CD14-positive monocyte (primary cell): Measurements from ENCODE around the gene C19orf25. TPM values are rescaled to one million over a fixed set of nuclear protein-coding genes. Genes with fewer than 3 reads are reported as not detected.

ENCODE experiments used
- DNase-seq, 3 donors: peaks; one replicate each; pipeline ENCODE4 v3.0.0-alpha.2; 2011 to 2022
- H2AFZ ChIP-seq: 2 replicates; pipeline ENCODE4 v1.6.0; 2012; ENCODE audit warnings: mild to moderate bottlenecking, low read depth, low read length, inconsistent platforms; ENCODE audit not compliant: insufficient read depth, poor library complexity, severe bottlenecking
- H3K27ac ChIP-seq, 2 donors: 1 replicate in 1 of 2; 2 replicates in 1 of 2; pipeline ENCODE4 v1.5.1; 2012 to 2013; ENCODE audit warnings: low read length in 2 of 2, control low read depth in 1 of 2, inconsistent platforms in 1 of 2, low read depth in 1 of 2, mild to moderate bottlenecking in 1 of 2
- H3K27me3 ChIP-seq, 2 donors: one replicate each; pipeline versions ENCODE4 v1.6.0 to v1.6.1; 2011 to 2013; ENCODE audit warnings: low read length in 2 of 2; ENCODE audit not compliant: control insufficient read depth in 2 of 2, insufficient read depth in 2 of 2
- H3K36me3 ChIP-seq, 2 donors: replicated peaks in 1 of 2; 1 replicate in 1 of 2; 2 replicates in 1 of 2; pipeline versions ENCODE4 v1.5.1 to v1.6.1; 2012 to 2013; ENCODE audit warnings: low read length in 2 of 2, control low read depth in 1 of 2, inconsistent platforms in 1 of 2, mild to moderate bottlenecking in 1 of 2; ENCODE audit not compliant: insufficient read depth in 2 of 2, control insufficient read depth in 1 of 2
- H3K4me1 ChIP-seq, 2 donors: 1 replicate in 1 of 2; 2 replicates in 1 of 2; pipeline versions ENCODE4 v1.5.1 to v1.6.1; 2012 to 2013; ENCODE audit warnings: low read length in 2 of 2, control low read depth in 1 of 2, inconsistent platforms in 1 of 2, mild to moderate bottlenecking in 1 of 2, moderate library complexity in 1 of 2; ENCODE audit not compliant: insufficient read depth in 2 of 2, control insufficient read depth in 1 of 2
- H3K4me2 ChIP-seq: replicated peaks from 2 replicates; pipeline ENCODE3; 2012; ENCODE audit warnings: low read length, moderate library complexity, mild to moderate bottlenecking; ENCODE audit not compliant: poor library complexity, severe bottlenecking; ENCODE audit errors: extremely low read depth
- H3K4me3 ChIP-seq, 3 experiments: fragments of 200-600 bp in 1 of 3; sonication (generic) in 1 of 3; replicated peaks in 1 of 3; 1 replicate in 2 of 3; 2 replicates in 1 of 3; pipeline ENCODE4 v1.5.1; 2011 to 2013; ENCODE audit warnings: low read length in 3 of 3, mild to moderate bottlenecking in 3 of 3, control low read depth in 2 of 3, low read depth in 2 of 3, inconsistent platforms in 1 of 3, moderate library complexity in 1 of 3
- H3K79me2 ChIP-seq: 2 replicates; pipeline ENCODE4 v1.6.0; 2012; ENCODE audit warnings: mild to moderate bottlenecking, control low read depth, inconsistent platforms, low read length, moderate library complexity; ENCODE audit not compliant: insufficient read depth
- H3K9ac ChIP-seq: 2 replicates; pipeline ENCODE4 v1.6.0; 2017; ENCODE audit warnings: low read length, mild to moderate bottlenecking; ENCODE audit not compliant: insufficient read depth, poor library complexity, severe bottlenecking
- H3K9me3 ChIP-seq, 2 donors: replicated peaks in 1 of 2; 1 replicate in 1 of 2; 2 replicates in 1 of 2; pipeline versions ENCODE4 v1.5.1 to v1.6.1; 2012 to 2013; ENCODE audit warnings: low read length in 2 of 2, control low read depth in 1 of 2; ENCODE audit not compliant: control insufficient read depth in 1 of 2, insufficient read depth in 1 of 2
- H4K20me1 ChIP-seq: 2 replicates; pipeline ENCODE4 v1.6.0; 2012; ENCODE audit warnings: mild to moderate bottlenecking, low read length, control low read depth, moderate library complexity; ENCODE audit not compliant: insufficient read depth
- H3K27ac Mint-ChIP-seq, 7 donors: one replicate each; pipeline ENCODE4 v1.8.0; 2020; ENCODE audit warnings: mild to moderate bottlenecking in 7 of 7, mixed read lengths in 7 of 7, moderate library complexity in 6 of 7, inconsistent platforms in 2 of 7
- H3K27me3 Mint-ChIP-seq, 3 donors: one replicate each; pipeline ENCODE4 v1.8.0; 2021 to 2022; ENCODE audit warnings: low read depth in 3 of 3, mild to moderate bottlenecking in 3 of 3, mixed read lengths in 3 of 3, moderate library complexity in 3 of 3, inconsistent platforms in 1 of 3
- H3K36me3 Mint-ChIP-seq, 2 donors: one replicate each; pipeline ENCODE4 v1.8.0; 2020; ENCODE audit warnings: mixed read lengths in 2 of 2, inconsistent platforms in 1 of 2, mild to moderate bottlenecking in 1 of 2
- H3K4me1 Mint-ChIP-seq: one replicate; pipeline ENCODE4 v1.8.0; 2020; ENCODE audit warnings: mild to moderate bottlenecking, mixed read lengths
- H3K4me3 Mint-ChIP-seq, 2 donors: one replicate each; pipeline ENCODE4 v1.8.0; 2020; ENCODE audit warnings: mild to moderate bottlenecking in 2 of 2, mixed read lengths in 2 of 2, moderate library complexity in 1 of 2
- H3K9me3 Mint-ChIP-seq, 7 donors: one replicate each; pipeline ENCODE4 v1.8.0; 2020 to 2022; ENCODE audit warnings: mixed read lengths in 7 of 7, mild to moderate bottlenecking in 6 of 7, moderate library complexity in 6 of 7, inconsistent platforms in 2 of 7
- WGBS: methylation state at CpG from one replicate; pipeline ENCODE4 v1.1.5; 2013; ENCODE audit warnings: missing lambda C conversion rate; ENCODE audit not compliant: insufficient coverage; 5-methylcytosine and 5-hydroxymethylcytosine counted together
- intact Hi-C, 2 donors: fragments of 100-400 bp; cut with micrococcal nuclease; formaldehyde crosslinking; loops; one replicate each; pipeline versions ENCODE4 v1.15.0 to v1.15.1; 2023
- polyA plus RNA-seq, 3 donors: library from polyadenylated mRNA; depleted of rRNA in 1 of 3; unstranded in 2 of 3; stranded (reverse) in 1 of 3; fragments of 300-500 nt in 2 of 3; fragments of >200 nt in 1 of 3; fragmentation: Illumina TruSeq in 2 of 3; gene quantifications; 1 replicate in 2 of 3; 2 replicates in 1 of 3; pipeline ENCODE4 v1.2.3, GENCODE V29; 2012 to 2021
- TF ChIP-seq, protein P1 (sequence below): fragments of 200-600 bp; IDR thresholded peaks from one replicate; pipeline ENCODE4 v1.8.0; 2022; ENCODE audit warnings: antibody characterized with exemption, mild to moderate bottlenecking

C19orf25 gene
- polyA plus RNA-seq, 3 donors = 18.2 to 20.9 (median 19.9) TPM

DNA sequence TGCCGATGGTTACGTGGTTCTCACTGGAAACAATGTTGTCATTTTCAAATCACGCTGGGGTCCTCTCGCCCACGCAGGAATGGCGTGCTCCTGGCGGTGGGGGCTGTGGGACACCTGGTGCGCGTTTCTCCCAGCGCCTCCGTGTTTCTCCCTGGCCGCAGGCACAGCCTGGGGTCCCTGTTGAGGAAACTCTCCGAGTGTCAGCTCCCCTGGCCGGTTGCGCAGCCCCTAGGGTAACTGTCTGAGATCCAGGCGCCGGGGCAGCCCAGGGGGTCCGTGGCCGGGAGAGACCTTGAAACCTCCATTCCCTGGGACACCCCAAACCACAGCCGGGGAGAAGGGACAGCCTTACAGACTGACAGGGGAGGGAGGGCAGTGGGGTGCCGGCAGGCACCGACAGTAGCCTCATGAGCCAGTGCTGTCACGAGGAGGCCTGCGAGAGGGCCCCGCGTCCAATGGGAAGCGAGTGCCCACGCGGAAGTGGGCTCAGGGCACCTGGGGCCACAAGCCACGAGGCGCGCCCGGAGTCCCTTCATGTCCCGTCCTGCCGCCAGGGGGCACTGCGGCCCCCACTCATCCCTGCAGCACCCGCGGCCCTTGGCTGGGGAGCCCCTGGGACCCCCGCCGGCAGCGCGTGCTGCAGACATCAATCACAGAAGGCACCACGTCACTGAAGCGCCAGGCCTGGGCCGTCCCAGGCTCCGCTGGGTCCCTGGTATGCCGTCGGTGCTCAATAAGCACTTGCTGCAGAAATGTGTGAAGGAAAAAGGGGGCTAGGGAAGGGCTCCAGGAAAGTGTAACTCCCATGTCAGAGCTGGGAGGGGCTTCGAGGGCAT, 24.3 kb upstream of the C19orf25 start:
- peak overlapping the region; percentile 12 for H3K4me2 ChIP-seq
- no peak overlapping the region for H3K27ac ChIP-seq
- H3K27me3 ChIP-seq = peaks cover 3 to 21% of the 10 kb centered on the region in 2 donors
- H2AFZ ChIP-seq = peak overlapping the region; percentile 21
- intact Hi-C loops = no loop called here
- no peak overlapping the region for H3K4me3 ChIP-seq
- H3K36me3 Mint-ChIP-seq = no peaks in the 10 kb centered on the region
- peaks cover 8 to 11% of the 10 kb centered on the region in 2 donors for H3K4me1 ChIP-seq
- no peak overlapping the region for H3K9ac ChIP-seq
- peak; percentile 32 to 64 (median 37) for DNase-seq
- H3K79me2 ChIP-seq = no peaks in the 10 kb centered on the region
- TF ChIP-seq, protein P1, sequence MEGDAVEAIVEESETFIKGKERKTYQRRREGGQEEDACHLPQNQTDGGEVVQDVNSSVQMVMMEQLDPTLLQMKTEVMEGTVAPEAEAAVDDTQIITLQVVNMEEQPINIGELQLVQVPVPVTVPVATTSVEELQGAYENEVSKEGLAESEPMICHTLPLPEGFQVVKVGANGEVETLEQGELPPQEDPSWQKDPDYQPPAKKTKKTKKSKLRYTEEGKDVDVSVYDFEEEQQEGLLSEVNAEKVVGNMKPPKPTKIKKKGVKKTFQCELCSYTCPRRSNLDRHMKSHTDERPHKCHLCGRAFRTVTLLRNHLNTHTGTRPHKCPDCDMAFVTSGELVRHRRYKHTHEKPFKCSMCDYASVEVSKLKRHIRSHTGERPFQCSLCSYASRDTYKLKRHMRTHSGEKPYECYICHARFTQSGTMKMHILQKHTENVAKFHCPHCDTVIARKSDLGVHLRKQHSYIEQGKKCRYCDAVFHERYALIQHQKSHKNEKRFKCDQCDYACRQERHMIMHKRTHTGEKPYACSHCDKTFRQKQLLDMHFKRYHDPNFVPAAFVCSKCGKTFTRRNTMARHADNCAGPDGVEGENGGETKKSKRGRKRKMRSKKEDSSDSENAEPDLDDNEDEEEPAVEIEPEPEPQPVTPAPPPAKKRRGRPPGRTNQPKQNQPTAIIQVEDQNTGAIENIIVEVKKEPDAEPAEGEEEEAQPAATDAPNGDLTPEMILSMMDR = peak; percentile 92
- H3K27ac Mint-ChIP-seq = no peak overlapping the region
- H3K4me1 Mint-ChIP-seq = peaks cover 5% of the 10 kb centered on the region
- H3K9me3 Mint-ChIP-seq = peaks cover 9 to 36% (median 24%) of the 10 kb centered on the region in 7 donors
- H3K27me3 Mint-ChIP-seq = peaks cover 27 to 49% (median 41%) of the 10 kb centered on the region in 3 donors
- no peaks in the 10 kb centered on the region for H4K20me1 ChIP-seq
- peaks cover 4 to 25% of the 10 kb centered on the region in 2 donors for H3K9me3 ChIP-seq
- H3K4me3 Mint-ChIP-seq = peak overlapping the region in 1 of 2 donors; percentile 48
- no peaks in the 10 kb centered on the region for H3K36me3 ChIP-seq
- WGBS = 10% methylated on average over 47 of the region's 49 CpGs

DNA sequence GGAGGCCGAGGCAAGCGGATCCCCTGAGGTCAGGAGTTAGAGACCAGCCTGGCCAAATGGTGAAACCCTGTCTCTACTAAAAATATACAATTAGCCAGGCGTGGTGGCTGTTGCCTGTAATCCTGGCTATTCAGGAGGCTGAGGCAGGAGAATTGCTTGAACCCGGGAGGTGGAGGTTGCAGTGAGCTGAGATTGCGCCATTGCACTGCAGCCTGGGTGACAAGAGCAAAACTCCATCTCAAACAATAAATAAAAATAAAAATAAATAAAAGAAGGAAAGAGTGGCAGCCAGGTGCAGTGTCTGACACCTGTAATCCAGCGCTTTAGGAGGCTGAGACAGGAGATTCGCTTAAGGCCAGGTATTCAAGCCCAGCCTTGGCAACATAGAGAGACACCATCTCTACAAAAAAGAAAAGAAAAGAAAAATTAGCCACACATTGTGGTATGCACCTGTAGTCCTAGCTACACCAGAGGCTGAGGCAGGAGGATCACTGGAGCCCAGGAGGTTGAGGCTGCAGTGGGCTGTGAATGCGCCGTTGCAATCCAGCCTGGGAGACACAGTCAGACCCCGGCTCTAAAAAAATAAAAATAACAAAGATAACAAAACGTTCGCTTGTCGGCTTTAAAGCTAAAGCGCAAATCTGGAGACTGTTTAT, 23.5 kb upstream of the C19orf25 start:
- Histone ChIP-seq H3K36me3 (no peaks in the 10 kb centered on the region), H3K9ac (no peak overlapping the region), H4K20me1 (no peaks in the 10 kb centered on the region), H3K4me2 (no peak overlapping the region), H2AFZ (no peak overlapping the region), H3K27me3 (peaks cover 3 to 21% of the 10 kb centered on the region in 2 donors), H3K9me3 (peaks cover 4 to 20% of the 10 kb centered on the region in 2 donors), H3K27ac (no peak overlapping the region), H3K4me1 (peaks cover 3% of the 10 kb centered on the region in 2 donors), H3K79me2 (no peaks in the 10 kb centered on the region), H3K4me3 (no peak overlapping the region)
- TF ChIP-seq, protein P1 = no peak
- intact Hi-C loops = no loop called here
- Mint-ChIP-seq H3K9me3 (peaks cover 6 to 32% (median 18%) of the 10 kb centered on the region in 7 donors), H3K36me3 (no peaks in the 10 kb centered on the region), H3K27ac (peak overlapping the region in 1 of 7 donors; percentile 50), H3K4me3 (peak overlapping the region in 1 of 2 donors; percentile 48), H3K4me1 (peaks cover 3% of the 10 kb centered on the region), H3K27me3 (peaks cover 28 to 43% (median 39%) of the 10 kb centered on the region in 3 donors)
- WGBS = 71% methylated on average over 5 of the region's 14 CpGs
- DNase-seq = no peak
